Colonic mucosa (tissue), 4 donors: ENCODE results near the gene DYNC2LI1. TPM values are rescaled to one million over a fixed set of nuclear protein-coding genes. Genes with fewer than 3 reads are reported as not detected.

Experiments
- DNase-seq: peaks from one replicate; pipeline ENCODE4 v3.0.0-alpha.2; 2020
- H3K27ac ChIP-seq: fragments of 200-600 bp; one replicate; pipeline ENCODE4 v1.8.0; 2021
- H3K27me3 ChIP-seq: fragments of 200-600 bp; one replicate; pipeline ENCODE4 v1.8.0; 2021
- H3K36me3 ChIP-seq: fragments of 200-600 bp; one replicate; pipeline ENCODE4 v1.8.0; 2021
- H3K4me1 ChIP-seq: fragments of 200-600 bp; one replicate; pipeline ENCODE4 v1.8.0; 2021; ENCODE audit warnings: mild to moderate bottlenecking
- H3K4me3 ChIP-seq: fragments of 200-600 bp; one replicate; pipeline ENCODE4 v1.8.0; 2021
- H3K9ac ChIP-seq, 2 donors: one replicate each; pipeline ENCODE4 v1.7.0; 2013; ENCODE audit warnings: control low read depth in 2 of 2, low read depth in 2 of 2, low read length in 2 of 2
- H3K9me3 ChIP-seq: fragments of 200-600 bp; one replicate; pipeline ENCODE4 v1.8.0; 2021
- CTCF ChIP-seq: fragments of 200-600 bp; IDR thresholded peaks from one replicate; pipeline ENCODE4 v1.8.0; 2022; ENCODE audit warnings: antibody characterized with exemption, mild to moderate bottlenecking
- intact Hi-C: fragments of 100-400 bp; cut with DNase I; formaldehyde crosslinking; loops from one replicate; pipeline ENCODE4 v1.14.1; 2022
- total RNA-seq, 2 donors: library from RNA; stranded (reverse); fragmentation: NEBNext Ultra II Directional in 1 of 2; extraction: Animal tissue kit (Norgen Biotek cat#: 25700) in 1 of 2; gene quantifications; one replicate each; pipeline ENCODE4 v1.2.1, GENCODE V29; 2021
- donor health status: healthy.
- donor health status: DM: no; HTN: no; CAD: no.
- donor health status: DM: no; HTN: no; CAD: no.

DYNC2LI1 gene
- total RNA-seq, 2 donors from 2014 or later: 8.1 to 17.2 TPM

- no peak overlapping the region for H3K9ac ChIP-seq
- H3K9me3 ChIP-seq: no peaks in the 10 kb centered on the region
- intact Hi-C loops: no loop called here
- H3K27ac ChIP-seq: no peak overlapping the region
- H3K27me3 ChIP-seq: no peaks in the 10 kb centered on the region
- H3K36me3 ChIP-seq: no peaks in the 10 kb centered on the region
- H3K4me1 ChIP-seq: no peaks in the 10 kb centered on the region
- DNase-seq: no peak
- H3K4me3 ChIP-seq: no peak overlapping the region
- TF ChIP-seq CTCF: no peak
Measured at GRCh38 chr2:43751476-43751990, 22.3 kb upstream of the DYNC2LI1 start.

GRCh38 chr2:43752302-43752701 lies 21.5 kb upstream of the DYNC2LI1 start:
- no peak for DNase-seq
- Histone ChIP-seq H3K9me3 (no peaks in the 10 kb centered on the region), H3K36me3 (no peaks in the 10 kb centered on the region), H3K9ac (no peak overlapping the region), H3K27ac (no peak overlapping the region), H3K27me3 (no peaks in the 10 kb centered on the region), H3K4me1 (no peaks in the 10 kb centered on the region), H3K4me3 (no peak overlapping the region)
- no peak for TF ChIP-seq CTCF
- intact Hi-C loops: no loop called here

- intact Hi-C loops: no loop called here
- H3K36me3 ChIP-seq: no peaks in the 10 kb centered on the region
- H3K9me3 ChIP-seq: no peaks in the 10 kb centered on the region
- no peak overlapping the region for H3K9ac ChIP-seq
- H3K27ac ChIP-seq: no peak overlapping the region
- no peaks in the 10 kb centered on the region for H3K27me3 ChIP-seq
- DNase-seq: no peak
- TF ChIP-seq CTCF: no peak
- no peak overlapping the region for H3K4me3 ChIP-seq
- no peaks in the 10 kb centered on the region for H3K4me1 ChIP-seq
Measured at GRCh38 chr2:43754180-43754579, 19.7 kb upstream of the DYNC2LI1 start.

GRCh38 chr2:43758739-43759138 lies 15.1 kb upstream of the DYNC2LI1 start:
- no peak overlapping the region for H3K4me3 ChIP-seq

GRCh38 chr2:43759195-43759594 lies 14.6 kb upstream of the DYNC2LI1 start:
- no peaks in the 10 kb centered on the region for H3K36me3 ChIP-seq
- H3K9ac ChIP-seq: no peak overlapping the region

More at GRCh38 chr2:43758739-43759138, 15.1 kb upstream of the DYNC2LI1 start:
- no peaks in the 10 kb centered on the region for H3K27me3 ChIP-seq
- DNase-seq: no peak
- H3K9ac ChIP-seq: no peak overlapping the region
- H3K4me1 ChIP-seq: no peaks in the 10 kb centered on the region
- no peaks in the 10 kb centered on the region for H3K9me3 ChIP-seq
- H3K36me3 ChIP-seq: no peaks in the 10 kb centered on the region
- no peak overlapping the region for H3K27ac ChIP-seq
- intact Hi-C loops: no loop called here
- no peak for TF ChIP-seq CTCF

More at GRCh38 chr2:43759195-43759594, 14.6 kb upstream of the DYNC2LI1 start:
- Histone ChIP-seq H3K9me3 (no peaks in the 10 kb centered on the region), H3K27me3 (no peaks in the 10 kb centered on the region), H3K4me3 (no peak overlapping the region), H3K27ac (no peak overlapping the region), H3K4me1 (no peaks in the 10 kb centered on the region)
- intact Hi-C loops: no loop called here
- DNase-seq: no peak
- TF ChIP-seq CTCF: no peak
